HCT116 (cell line): ENCODE data around the gene RNF25. TPM values are rescaled to one million over a fixed set of nuclear protein-coding genes. Genes with fewer than 3 reads are reported as not detected.

ENCODE experiments used
- ATAC-seq: fragments of 200-7000 bp; cut with Tn5 transposase; 2 replicates; pipeline ENCODE4 v1.9.1; 2020; ENCODE audit warnings: mild to moderate bottlenecking, moderate library complexity
- BruUV-seq: library from RNA; stranded (reverse); fragments of 400-500 nt; replicated peaks from 2 replicates; lab custom pipeline; 2021; lab: Mats Ljungman, UMichigan
- CTCF ChIA-PET: fragments of 300-600 bp; sonication (Branson Sonifier 250); formaldehyde crosslinking; loops from one replicate; lab custom pipeline; 2021; ENCODE audit warnings: antibody characterized with exemption; lab: Charles Lee
- POLR2A ChIA-PET: fragments of 300-600, 350-600 bp; sonication (Branson Sonifier 250); formaldehyde crosslinking; loops from one replicate; lab custom pipeline; 2021; ENCODE audit warnings: antibody characterized with exemption; lab: Charles Lee
- RAD21 ChIA-PET, 2 experiments: fragments of 300-600 bp; sonication (Branson Sonifier 250); formaldehyde crosslinking; loops; one replicate each; lab custom pipeline; 2023; ENCODE audit warnings: low total read pairs in 2 of 2; ENCODE audit not compliant: uncharacterized antibody in 2 of 2, unreplicated experiment in 2 of 2, low non-redundant PET in 1 of 2; lab: Charles Lee
- DNase-seq: peaks from one replicate; pipeline ENCODE4 v3.0.0-alpha.2; 2010; ENCODE audit warnings: low read depth, low spot score
- H2AFZ ChIP-seq: fragments of 200-600 bp; shearing (Covaris generic), sonication (generic); 2 replicates; pipeline ENCODE4 v1.6.1; 2017; ENCODE audit warnings: low read depth, mixed run types, mixed read lengths, antibody characterized with exemption, low read length; ENCODE audit not compliant: poor library complexity, severe bottlenecking
- H3K27ac ChIP-seq: 2 replicates; pipeline ENCODE4 v1.5.1; 2012; ENCODE audit warnings: low read depth, low read length
- H3K27me3 ChIP-seq: fragments of 200-600 bp; sonication (generic); 2 replicates; pipeline ENCODE4 v1.6.1; 2016; ENCODE audit warnings: mixed run types, low read length, mixed read lengths; ENCODE audit not compliant: insufficient read depth
- H3K36me3 ChIP-seq, 2 experiments: fragments of 200-500 bp in 1 of 2; fragments of 200-600 bp in 1 of 2; sonication (Bioruptor generic) in 1 of 2; sonication (generic) in 1 of 2; 2 replicates each; pipeline versions ENCODE4 v1.5.1 to v1.6.1; 2014 to 2016; ENCODE audit warnings: low read length in 2 of 2, inconsistent platforms in 1 of 2, mixed read lengths in 1 of 2, mixed run types in 1 of 2; ENCODE audit not compliant: insufficient read depth in 2 of 2, control insufficient read depth in 1 of 2
- H3K4me1 ChIP-seq, 2 experiments: fragments of 200-600 bp in 1 of 2; sonication (generic) in 1 of 2; 2 replicates each; pipeline versions ENCODE4 v1.5.1 to v1.6.1; 2012 to 2017; ENCODE audit warnings: low read length in 2 of 2, inconsistent platforms in 1 of 2, mild to moderate bottlenecking in 1 of 2, mixed read lengths in 1 of 2, mixed run types in 1 of 2, moderate library complexity in 1 of 2; ENCODE audit not compliant: insufficient read depth in 2 of 2, control insufficient read depth in 1 of 2
- H3K4me2 ChIP-seq: fragments of 200-600 bp; sonication (generic); 2 replicates; pipeline ENCODE4 v1.6.1; 2017; ENCODE audit warnings: mixed run types, low read length, mixed read lengths
- H3K4me3 ChIP-seq, 2 experiments: fragments of 200-600 bp in 1 of 2; sonication (generic) in 1 of 2; replicated peaks in 1 of 2; 2 replicates each; pipeline ENCODE4 v1.5.1; 2011 to 2016; ENCODE audit warnings: low read length in 2 of 2, control low read depth in 1 of 2, low read depth in 1 of 2, mild to moderate bottlenecking in 1 of 2, mixed read lengths in 1 of 2, mixed run types in 1 of 2
- H3K79me2 ChIP-seq: fragments of 200-600 bp; sonication (generic); 2 replicates; pipeline ENCODE4 v1.6.1; 2017; ENCODE audit warnings: mild to moderate bottlenecking, mixed run types, low read length, moderate library complexity, mixed read lengths; ENCODE audit not compliant: insufficient read depth
- H3K9ac ChIP-seq: fragments of 200-600 bp; sonication (generic); 2 replicates; pipeline ENCODE4 v1.6.1; 2016; ENCODE audit warnings: low read length, mixed read lengths
- H3K9me2 ChIP-seq: fragments of 200-600 bp; sonication (generic), shearing (Covaris generic); 2 replicates; pipeline ENCODE4 v1.6.1; 2017; ENCODE audit warnings: mixed run types, mild to moderate bottlenecking, moderate library complexity; ENCODE audit not compliant: insufficient read depth
- H3K9me3 ChIP-seq, 2 experiments: fragments of 200-500 bp in 1 of 2; fragments of 200-600 bp in 1 of 2; sonication (Bioruptor generic) in 1 of 2; sonication (generic) in 1 of 2; 2 replicates each; pipeline ENCODE4 v1.6.1; 2014 to 2017; ENCODE audit warnings: low read length in 2 of 2, mixed read lengths in 2 of 2, inconsistent platforms in 1 of 2, low read depth in 1 of 2, mild to moderate bottlenecking in 1 of 2, mixed run types in 1 of 2, moderate library complexity in 1 of 2; ENCODE audit not compliant: control insufficient read depth in 1 of 2, insufficient read depth in 1 of 2
- H4K20me1 ChIP-seq: fragments of 200-600 bp; sonication (generic), shearing (Covaris generic); 2 replicates; pipeline ENCODE4 v1.6.1; 2017; ENCODE audit warnings: mixed run types, mild to moderate bottlenecking, moderate library complexity; ENCODE audit not compliant: insufficient read depth
- ATF3 ChIP-seq: IDR thresholded peaks from 2 replicates; pipeline ENCODE4 v1.6.1; 2012
- CBX3 ChIP-seq: IDR thresholded peaks from 2 replicates; pipeline ENCODE4 v1.6.1; 2012; ENCODE audit warnings: low read depth
- CTCF ChIP-seq, 3 experiments: fragments of 200-600 bp in 1 of 3; sonication (generic) in 1 of 3; IDR thresholded peaks in 2 of 3; conservative IDR thresholded peaks in 1 of 3; 2 replicates each; pipeline ENCODE4 v1.5.1; 2012 to 2017; ENCODE audit warnings: low read depth in 2 of 3, low read length in 2 of 3, antibody characterized with exemption in 1 of 3, borderline replicate concordance in 1 of 3, control low read depth in 1 of 3, mild to moderate bottlenecking in 1 of 3, mixed read lengths in 1 of 3, mixed run types in 1 of 3, moderate library complexity in 1 of 3; ENCODE audit not compliant: insufficient read depth in 1 of 3
- EGR1 ChIP-seq: IDR thresholded peaks from 2 replicates; pipeline ENCODE4 v1.6.1; 2012; ENCODE audit warnings: low read depth
- ELF1 ChIP-seq: IDR thresholded peaks from 2 replicates; pipeline ENCODE4 v1.6.1; 2012; ENCODE audit warnings: low read depth, borderline replicate concordance
- EZH2 ChIP-seq: fragments of 200-600 bp; sonication (generic); IDR thresholded peaks from 2 replicates; pipeline ENCODE4 v1.6.1; 2017; ENCODE audit warnings: antibody characterized with exemption, mixed run types
- EZH2phosphoT487 ChIP-seq: fragments of 200-600 bp; IDR thresholded peaks from 2 replicates; pipeline ENCODE4 v1.6.1; 2018; ENCODE audit warnings: antibody characterized with exemption, borderline replicate concordance
- FOSL1 ChIP-seq: IDR thresholded peaks from 2 replicates; pipeline ENCODE4 v1.6.1; 2012; ENCODE audit warnings: low read depth
- MAX ChIP-seq: IDR thresholded peaks from 2 replicates; pipeline ENCODE4 v1.6.1; 2012
- POLR2A ChIP-seq: IDR thresholded peaks from 2 replicates; pipeline ENCODE4 v1.7.0; 2011; ENCODE audit warnings: borderline replicate concordance; ENCODE audit not compliant: insufficient read depth, insufficient read length; ENCODE audit errors: extremely low read depth
- POLR2AphosphoS5 ChIP-seq: IDR thresholded peaks from 2 replicates; pipeline ENCODE4 v1.6.1; 2011; ENCODE audit warnings: mild to moderate bottlenecking, low read depth, low read length, moderate library complexity
- RAD21 ChIP-seq: IDR thresholded peaks from 2 replicates; pipeline ENCODE4 v1.6.1; 2012; ENCODE audit warnings: low read depth, mild to moderate bottlenecking
- REST ChIP-seq: IDR thresholded peaks from 2 replicates; pipeline ENCODE4 v1.6.1; 2012; ENCODE audit warnings: low read depth
- SIN3A ChIP-seq: IDR thresholded peaks from 2 replicates; pipeline ENCODE4 v1.6.1; 2012; ENCODE audit warnings: low read depth
- SRF ChIP-seq: IDR thresholded peaks from 2 replicates; pipeline ENCODE4 v1.6.1; 2012; ENCODE audit warnings: low read depth
- TCF7L2 ChIP-seq: IDR thresholded peaks from 2 replicates; pipeline ENCODE4 v1.7.0; 2011; ENCODE audit warnings: borderline replicate concordance, inconsistent platforms; ENCODE audit not compliant: insufficient read depth, insufficient read length; ENCODE audit errors: extremely low read depth
- YY1 ChIP-seq: IDR thresholded peaks from 2 replicates; pipeline ENCODE4 v1.6.1; 2011; ENCODE audit warnings: low read length, low read depth, moderate library complexity, mild to moderate bottlenecking; ENCODE audit not compliant: insufficient replicate concordance; ENCODE audit errors: extremely low read depth
- ZNF274 ChIP-seq: fragments of 200-500 bp; sonication (Bioruptor generic); IDR thresholded peaks from 2 replicates; pipeline ENCODE4 v1.6.1; 2014; ENCODE audit warnings: mild to moderate bottlenecking, low read depth, low read length, inconsistent platforms
- intact Hi-C: fragments of 100-400 bp; cut with micrococcal nuclease; formaldehyde crosslinking; loops from 2 replicates; pipeline ENCODE4 v1.10.0; 2022
- total RNA-seq: library from RNA; stranded (reverse); gene quantifications from one replicate; pipeline ENCODE4 v1.2.1, GENCODE V29; 2021; ENCODE audit not compliant: unreplicated experiment

The RNF25 gene
- total RNA-seq, 1 experiment from 2014 or later = 23.4 TPM

GRCh38 chr2:218679119-218679518 is 7.3 kb upstream of the RNF25 start:
- intact Hi-C loops = no loop called here
- ChIA-PET POLR2A (no interaction called here), CTCF (interaction anchor here (2.2 kb wide), 1 partner anchor 8 kb away, joined by 6 read pairs; no protein-coding TSS in a partner anchor)
- DNase-seq = no peak
- Histone ChIP-seq H3K27ac (no peak overlapping the region), H3K79me2 (no peaks in the 10 kb centered on the region), H3K4me3 (no peak overlapping the region)
- TF ChIP-seq RAD21 (no peak), POLR2AphosphoS5 (no peak), ZNF274 (no peak), REST (no peak), TCF7L2 (no peak), MAX (no peak), EGR1 (no peak), CBX3 (no peak), SRF (no peak), ATF3 (no peak), POLR2A (no peak), EZH2 (no peak), CTCF (IDR thresholded peaks at IDR 0.05 in 2 of 3, conservative IDR thresholded peaks at IDR 0.05 in 1 of 3; ENCODE audit: borderline replicate concordance in 1 of 3, insufficient read depth in 1 of 3, low read depth in 2 of 3, low read length in 2 of 3) (no peak), FOSL1 (no peak), EZH2phosphoT487 (no peak), SIN3A (no peak), YY1 (no peak), ELF1 (no peak)
- TF ChIP-seq, all 23 proteins: peak for 0
- ATAC-seq = no peak
- Histone ChIP-seq H3K9ac (no peak overlapping the region), H3K27me3 (no peaks in the 10 kb centered on the region), H4K20me1 (no peaks in the 10 kb centered on the region), H2AFZ (no peak overlapping the region), H3K4me1 (peaks cover 0 to 4% of the 10 kb centered on the region in 2 experiments; a peak in 1 of 4 replicates), H3K9me3 (no peaks in the 10 kb centered on the region), H3K4me2 (no peak overlapping the region), H3K36me3 (peaks cover 0 to 9% of the 10 kb centered on the region in 2 experiments; a peak in 2 of 4 replicates), H3K9me2 (no peaks in the 10 kb centered on the region)
- no TSS peak for BruUV-seq
- RAD21 ChIA-PET = no interaction called here
